NB4 (cell line): ENCODE measurements around the gene RAD51B.
A peak's percentile ranks its signal among the peaks of the same experiment; 100 is the strongest.

Source experiments
- DNase-seq: peaks from one replicate; pipeline ENCODE4 v3.0.0; 2010; ENCODE audit warnings: low read depth
- H3K4me3 ChIP-seq: one replicate; pipeline ENCODE4 v1.5.1; 2011; ENCODE audit warnings: mild to moderate bottlenecking, low read depth, low read length, moderate library complexity
- MYC ChIP-seq: IDR thresholded peaks from 2 replicates; pipeline ENCODE4 v1.6.1; 2011; ENCODE audit warnings: low read depth, low read length
- POLR2A ChIP-seq: IDR thresholded peaks from 2 replicates; pipeline ENCODE4 v1.6.1; 2011; ENCODE audit warnings: mild to moderate bottlenecking; ENCODE audit not compliant: insufficient read length; ENCODE audit errors: extremely low read depth
- TF ChIP-seq, protein P1 (sequence below): IDR thresholded peaks from one replicate; pipeline ENCODE4 v1.5.1; 2012; ENCODE audit warnings: low read depth, low read length
- TF ChIP-seq, protein P2 (sequence below): IDR thresholded peaks from 2 replicates; pipeline ENCODE4 v1.6.1; 2011; ENCODE audit warnings: low read depth, low read length

RAD51B gene

DNA sequence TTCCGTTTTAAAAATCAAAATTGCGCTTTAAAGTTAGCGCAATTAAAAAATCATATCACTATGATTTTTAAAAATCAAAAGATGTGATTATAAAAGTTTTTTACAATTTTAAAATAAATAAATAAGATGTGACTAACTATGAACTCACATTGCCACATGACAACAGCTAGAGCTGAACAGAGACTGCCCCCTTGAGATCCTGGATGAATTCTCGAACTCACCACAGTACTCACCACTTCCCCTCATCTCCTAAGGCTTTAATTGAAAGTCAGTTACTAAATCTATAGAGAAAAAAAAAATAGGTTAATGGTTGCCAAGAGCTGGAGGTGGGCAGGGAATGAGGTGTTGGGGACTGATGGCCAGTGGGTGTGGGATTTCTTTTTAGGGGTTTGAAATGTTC, 589.1 kb downstream of the RAD51B start:
- TF ChIP-seq MYC (no peak), POLR2A (no peak)
- TF ChIP-seq, protein P1, sequence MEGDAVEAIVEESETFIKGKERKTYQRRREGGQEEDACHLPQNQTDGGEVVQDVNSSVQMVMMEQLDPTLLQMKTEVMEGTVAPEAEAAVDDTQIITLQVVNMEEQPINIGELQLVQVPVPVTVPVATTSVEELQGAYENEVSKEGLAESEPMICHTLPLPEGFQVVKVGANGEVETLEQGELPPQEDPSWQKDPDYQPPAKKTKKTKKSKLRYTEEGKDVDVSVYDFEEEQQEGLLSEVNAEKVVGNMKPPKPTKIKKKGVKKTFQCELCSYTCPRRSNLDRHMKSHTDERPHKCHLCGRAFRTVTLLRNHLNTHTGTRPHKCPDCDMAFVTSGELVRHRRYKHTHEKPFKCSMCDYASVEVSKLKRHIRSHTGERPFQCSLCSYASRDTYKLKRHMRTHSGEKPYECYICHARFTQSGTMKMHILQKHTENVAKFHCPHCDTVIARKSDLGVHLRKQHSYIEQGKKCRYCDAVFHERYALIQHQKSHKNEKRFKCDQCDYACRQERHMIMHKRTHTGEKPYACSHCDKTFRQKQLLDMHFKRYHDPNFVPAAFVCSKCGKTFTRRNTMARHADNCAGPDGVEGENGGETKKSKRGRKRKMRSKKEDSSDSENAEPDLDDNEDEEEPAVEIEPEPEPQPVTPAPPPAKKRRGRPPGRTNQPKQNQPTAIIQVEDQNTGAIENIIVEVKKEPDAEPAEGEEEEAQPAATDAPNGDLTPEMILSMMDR = no peak
- TF ChIP-seq, protein P2, sequence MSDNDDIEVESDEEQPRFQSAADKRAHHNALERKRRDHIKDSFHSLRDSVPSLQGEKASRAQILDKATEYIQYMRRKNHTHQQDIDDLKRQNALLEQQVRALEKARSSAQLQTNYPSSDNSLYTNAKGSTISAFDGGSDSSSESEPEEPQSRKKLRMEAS = no peak
- DNase-seq = peak; percentile 41
- no peak overlapping the region for H3K4me3 ChIP-seq

DNA sequence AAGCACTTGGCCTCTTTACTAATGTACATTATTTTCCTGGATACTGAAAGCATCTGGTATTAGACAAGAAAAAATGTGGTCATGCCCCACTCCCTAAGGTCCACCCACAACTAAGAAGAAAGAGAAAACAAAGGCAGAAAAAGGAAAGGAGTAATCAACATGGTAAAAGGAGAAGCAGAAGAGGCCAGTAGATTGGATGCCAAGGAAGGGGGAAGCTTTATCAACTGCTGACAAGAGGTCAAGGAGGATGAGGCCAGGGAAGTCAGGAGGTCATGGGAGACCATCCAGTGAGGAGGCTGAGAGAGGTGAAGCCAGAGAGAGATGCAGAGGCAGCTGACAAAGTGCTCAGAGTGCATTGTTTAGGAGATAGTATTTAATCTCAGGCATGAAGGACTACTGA, 589.8 kb downstream of the RAD51B start:
- DNase-seq = no peak
- H3K4me3 ChIP-seq = no peak overlapping the region
- TF ChIP-seq POLR2A (no peak), MYC (no peak)
- TF ChIP-seq, protein P1 = no peak
- TF ChIP-seq, protein P2 = no peak

DNA sequence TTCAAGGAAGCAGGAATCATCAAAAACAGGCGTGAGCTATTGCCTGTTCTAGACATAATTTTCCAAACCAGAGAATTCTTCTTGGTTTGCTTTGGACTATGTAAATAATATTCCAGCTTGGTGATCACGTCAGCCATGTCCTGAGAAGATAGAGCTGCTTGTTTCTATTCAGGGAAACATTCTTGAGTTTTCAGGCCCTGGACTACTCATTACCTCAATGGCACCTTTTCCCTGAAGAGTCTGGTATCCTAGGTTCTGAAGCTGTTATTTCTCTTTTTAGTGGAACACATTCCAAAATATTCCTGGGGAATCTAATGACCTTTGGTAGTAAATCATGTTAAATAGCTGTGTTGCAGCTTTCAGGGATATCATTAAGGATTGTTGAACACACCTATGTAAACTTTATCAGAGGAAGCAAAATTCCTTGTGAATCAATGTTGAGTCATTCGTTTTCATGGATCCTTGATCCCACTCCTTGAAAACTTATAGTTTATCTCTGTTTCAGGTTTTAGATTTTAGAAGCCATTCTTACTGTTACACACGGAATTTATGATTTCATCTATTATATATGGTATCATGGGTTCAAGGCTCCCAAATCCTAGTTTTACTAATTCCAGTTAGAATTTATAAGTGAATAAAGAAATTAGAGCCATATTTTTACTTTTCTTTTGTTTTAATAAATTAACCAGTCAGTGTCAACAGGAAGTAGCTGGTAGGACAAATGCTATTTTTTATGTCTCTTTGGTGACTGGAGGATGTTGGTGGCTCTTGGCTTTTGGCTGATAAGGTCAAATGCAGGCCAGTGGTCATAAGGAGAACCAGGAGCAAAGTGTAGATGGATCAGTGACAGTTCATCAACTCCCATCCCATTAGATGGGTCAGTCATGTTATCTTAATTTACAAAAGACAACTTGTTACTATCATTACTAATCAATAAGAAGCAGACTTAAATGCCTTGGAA, 593.2 kb downstream of the RAD51B start:
- no peak for DNase-seq
- TF ChIP-seq, protein P2 = no peak
- TF ChIP-seq POLR2A (no peak), MYC (no peak)
- TF ChIP-seq, protein P1 = no peak
- no peak overlapping the region for H3K4me3 ChIP-seq

DNA sequence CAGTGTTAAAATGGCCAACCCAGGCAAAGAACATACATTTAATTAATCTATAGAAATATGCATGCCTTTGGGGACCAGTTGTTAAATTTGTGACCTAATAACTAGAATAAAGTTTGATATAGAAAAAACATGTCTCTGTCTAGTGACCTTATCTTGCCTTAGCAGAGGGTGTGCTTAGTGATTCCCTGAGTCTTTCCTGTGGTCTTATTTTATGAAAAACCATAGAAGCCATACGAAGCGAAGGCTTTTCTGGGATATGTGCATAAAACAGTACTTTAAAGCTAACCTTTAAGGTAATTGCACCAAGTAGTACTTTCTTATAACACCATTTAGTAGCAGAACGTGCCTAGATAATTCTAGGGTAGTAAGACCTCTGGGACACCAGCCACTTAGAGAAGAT, 593.9 kb downstream of the RAD51B start:
- TF ChIP-seq, protein P2 = no peak
- TF ChIP-seq, protein P1 = no peak
- TF ChIP-seq MYC (no peak), POLR2A (no peak)
- DNase-seq = no peak

DNA sequence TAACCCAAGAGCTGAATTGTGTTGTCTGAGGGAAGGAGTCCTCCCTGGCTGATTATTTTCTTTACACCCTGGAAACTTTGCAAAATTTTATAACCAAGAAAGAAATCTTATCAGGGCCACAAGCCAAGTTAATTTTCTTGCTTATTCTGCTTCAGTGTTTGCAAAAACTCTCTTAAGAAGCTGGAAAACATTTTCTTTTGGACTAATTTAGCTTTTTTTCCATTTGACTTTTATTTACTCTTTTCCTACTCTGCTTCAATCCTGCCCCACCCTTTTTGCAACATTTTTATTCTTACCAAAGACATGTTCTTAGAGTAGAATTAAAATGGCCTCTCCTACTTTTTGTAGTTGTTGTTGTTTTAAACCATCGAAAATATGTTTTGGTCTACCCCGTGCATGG, 594.5 kb downstream of the RAD51B start:
- TF ChIP-seq, protein P2 = no peak
- TF ChIP-seq, protein P1 = no peak
- DNase-seq = no peak
- H3K4me3 ChIP-seq = no peak overlapping the region

More for the DNA sequence above, 593.9 kb downstream of the RAD51B start:
- no peak overlapping the region for H3K4me3 ChIP-seq
